K562 (cell line): ENCODE data around the gene NECTIN3. TPM values are rescaled to one million over a fixed set of nuclear protein-coding genes. Genes with fewer than 3 reads are reported as not detected.

Experiments used
- ATAC-seq: fragments of 200-7000 bp; cut with Tn5 transposase; 3 replicates; pipeline ENCODE4 v1.9.1; 2020; ENCODE audit warnings: moderate library complexity
- BruUV-seq: library from RNA; stranded (reverse); fragments of 400-500 nt; replicated peaks from 2 replicates; lab custom pipeline; 2021; lab: Mats Ljungman, UMichigan
- CTCF ChIA-PET: fragments of 300-600 bp; formaldehyde crosslinking; extraction: SDS; loops from one replicate; lab custom pipeline; 2021; ENCODE audit warnings: low intra/inter-chr PET ratio; lab: Yijun Ruan, JAX
- POLR2A ChIA-PET: fragments of 300-600, 350-650 bp; sonication (Branson Sonifier 250); formaldehyde crosslinking; extraction: SDS; loops from one replicate; lab custom pipeline; 2021; ENCODE audit warnings: antibody characterized with exemption, inconsistent platforms; lab: Yijun Ruan, JAX
- DNase-seq, 4 experiments: peaks; one replicate each; pipeline versions ENCODE4 v3.0.0 to v3.0.0-alpha.2; 2011 to 2018; ENCODE audit warnings: low spot score in 3 of 4, mixed read lengths in 3 of 4; ENCODE audit errors: extremely low read depth in 1 of 4
- FAIRE-seq: peaks from 2 replicates; lab custom pipeline; 2011; peaks lifted over from hg19 to GRCh38; lab: Jason Lieb, UNC
- H2AFZ ChIP-seq: 2 replicates; pipeline ENCODE4 v1.6.0; 2011; ENCODE audit warnings: low read depth, low read length, control low read depth, inconsistent platforms
- H3K27ac ChIP-seq: fragments of 200-600 bp; 3 replicates; pipeline ENCODE4 v1.8.0; 2011; ENCODE audit warnings: low read depth, mild to moderate bottlenecking, control low read depth, inconsistent platforms, low read length, moderate library complexity, mixed read lengths; ENCODE audit errors: extremely low read depth
- H3K27me3 ChIP-seq, 2 experiments: fragments of 300-600 bp in 1 of 2; 2 replicates in 1 of 2; 3 replicates in 1 of 2; pipeline versions ENCODE4 v1.6.0 to v1.8.0; 2011; ENCODE audit warnings: inconsistent platforms in 2 of 2, low read length in 2 of 2, mild to moderate bottlenecking in 1 of 2, mixed read lengths in 1 of 2, moderate library complexity in 1 of 2; ENCODE audit not compliant: control insufficient read depth in 2 of 2, insufficient read depth in 2 of 2
- H3K36me3 ChIP-seq: fragments of 300-600 bp; 3 replicates; pipeline ENCODE4 v1.8.0; 2011; ENCODE audit warnings: mild to moderate bottlenecking, low read length, inconsistent platforms; ENCODE audit not compliant: control insufficient read depth, insufficient read depth
- H3K4me1 ChIP-seq, 2 experiments: fragments of 200-600 bp in 1 of 2; replicated peaks in 1 of 2; 2 replicates in 1 of 2; 3 replicates in 1 of 2; pipeline versions ENCODE4 v1.5.1 to v1.8.0; 2011; ENCODE audit warnings: inconsistent platforms in 2 of 2, low read length in 2 of 2, mild to moderate bottlenecking in 1 of 2, mixed read lengths in 1 of 2, moderate library complexity in 1 of 2; ENCODE audit not compliant: control insufficient read depth in 2 of 2, insufficient read depth in 2 of 2
- H3K4me2 ChIP-seq: 2 replicates; pipeline ENCODE4 v1.6.1; 2011; ENCODE audit warnings: low read length, control low read depth, inconsistent platforms, mixed read lengths; ENCODE audit not compliant: insufficient read depth
- H3K4me3 ChIP-seq: fragments of 200-600 bp; sonication (generic), shearing (Covaris generic); 2 replicates; pipeline ENCODE4 v1.5.1; 2016; ENCODE audit warnings: control low read depth, inconsistent platforms
- H3K79me2 ChIP-seq: fragments of 200-600 bp; 3 replicates; pipeline ENCODE4 v1.8.0; 2011; ENCODE audit warnings: low read length, inconsistent platforms; ENCODE audit not compliant: control insufficient read depth, insufficient read depth
- H3K9ac ChIP-seq, 2 experiments: 2 replicates each; pipeline versions ENCODE4 v1.6.0 to v1.6.1; 2011; ENCODE audit warnings: low read depth in 2 of 2, low read length in 2 of 2, control low read depth in 1 of 2, inconsistent platforms in 1 of 2, mild to moderate bottlenecking in 1 of 2, mixed read lengths in 1 of 2; ENCODE audit not compliant: insufficient read depth in 1 of 2
- H3K9me1 ChIP-seq: one replicate; pipeline ENCODE4 v1.6.0; 2011; ENCODE audit warnings: inconsistent platforms, mild to moderate bottlenecking, low read length, moderate library complexity; ENCODE audit not compliant: control insufficient read depth, insufficient read depth
- H3K9me3 ChIP-seq: replicated peaks from 2 replicates; pipeline ENCODE4 v1.5.1; 2011; ENCODE audit warnings: low read depth, low read length, inconsistent platforms; ENCODE audit not compliant: control insufficient read depth, insufficient read depth
- H4K20me1 ChIP-seq: replicated peaks from 2 replicates; pipeline ENCODE4 v1.6.1; 2011; ENCODE audit warnings: low read length, inconsistent platforms, mixed read lengths; ENCODE audit not compliant: control insufficient read depth, insufficient read depth
- GABPB1 ChIP-seq: sonication (generic); formaldehyde crosslinking; IDR thresholded peaks from 2 replicates; pipeline ENCODE4 v1.8.0; 2022; ENCODE audit warnings: mild to moderate bottlenecking, missing genetic modification reagents
- GATA2 ChIP-seq: sonication (generic); formaldehyde crosslinking; IDR thresholded peaks from 2 replicates; pipeline ENCODE4 v1.4.0; 2020; ENCODE audit warnings: mild to moderate bottlenecking, missing genetic modification reagents
- KHSRP ChIP-seq: fragments of 450-650 bp; IDR thresholded peaks from 2 replicates; pipeline ENCODE4 v1.6.1; 2017
- MIER1 ChIP-seq: fragments of 450-650 bp; IDR thresholded peaks from 2 replicates; pipeline ENCODE4 v1.6.1; 2016; ENCODE audit warnings: antibody characterized with exemption, mild to moderate bottlenecking, low read depth
- ZNF445 ChIP-seq: fragments of 250-450 bp; sonication (Bioruptor Pico); IDR thresholded peaks from 2 replicates; pipeline ENCODE4 v1.4.0; 2020; ENCODE audit warnings: low read depth, mild to moderate bottlenecking, moderate library complexity
- WGBS: fragments of 100-300 bp; shearing (Covaris generic); methylation state at CpG from one replicate; pipeline ENCODE4 v1.1.6; 2016; ENCODE audit warnings: low coverage, mixed read lengths; ENCODE audit not compliant: insufficient coverage; ENCODE audit errors: missing lambda C conversion rate; 5-methylcytosine and 5-hydroxymethylcytosine counted together
- in situ Hi-C: fragments of 300-500 bp; cut with MboI; formaldehyde crosslinking; loops from 4 replicates; pipeline ENCODE4 v1.15.0; 2018; ENCODE audit warnings: inconsistent platforms, mixed read lengths
- intact Hi-C: fragments of 100-400 bp; cut with micrococcal nuclease; formaldehyde crosslinking; loops from 2 replicates; pipeline ENCODE4 v1.14.2; 2022
- polyA plus RNA-seq, 8 experiments: library from polyadenylated mRNA; depleted of rRNA in 4 of 8; stranded (reverse) in 5 of 8; unstranded in 3 of 8; fragments of >200 nt; fragmentation: Nextera tagmentation in 2 of 8; fragmentation: Illumina TruSeq in 1 of 8; extraction: Ambion mirVana in 2 of 8; extraction: Trizol in 1 of 8; gene quantifications; 2 replicates each; pipeline versions ENCODE4 v1.2.1 to v1.2.3, GENCODE V29; 2011 to 2014; ENCODE audit warnings: inconsistent platforms in 1 of 8, missing spikeins in 1 of 8
- total RNA-seq, 7 experiments: library from RNA; depleted of rRNA in 6 of 7; stranded (reverse); fragments of >200 nt in 6 of 7; fragmentation: Illumina TruSeq in 2 of 7; extraction: Trizol in 2 of 7; gene quantifications; 2 replicates each; pipeline versions ENCODE4 v1.2.1 to v1.2.3, GENCODE V29; 2011 to 2021; ENCODE audit warnings: low replicate concordance in 1 of 7
- TF ChIP-seq, protein P1 (sequence below): fragments of 250-450 bp; sonication (Bioruptor Pico); IDR thresholded peaks from 2 replicates; pipeline ENCODE4 v1.5.0; 2021

NECTIN3 gene
- total and polyA plus RNA-seq, 9 of the 15 experiments (the other 6 are each of a cell fraction or from before 2014, with no cell fraction given) = 0.16 TPM; not detected in 8

DNA sequence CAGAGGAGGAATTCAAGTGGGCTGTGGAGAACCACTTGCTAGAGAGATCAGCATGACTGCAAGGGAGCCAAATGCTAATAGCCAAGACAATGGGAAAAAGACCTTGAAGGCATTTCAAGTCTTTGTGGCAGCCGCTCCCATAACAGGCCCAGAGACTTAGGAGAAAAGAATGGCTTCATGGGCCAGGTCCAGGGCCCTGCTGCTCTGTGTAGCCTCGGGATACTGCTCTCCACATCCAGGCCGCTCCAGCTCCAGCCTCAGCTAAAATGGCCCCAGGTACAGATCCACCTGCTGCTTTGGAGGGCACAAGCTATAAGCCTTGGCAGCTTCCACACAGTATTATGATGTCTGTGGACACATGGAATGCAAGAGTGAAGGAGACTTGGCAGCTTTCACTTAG, 157.7 kb downstream of the NECTIN3 start:
- ChIA-PET CTCF (no interaction called here), POLR2A (no interaction called here)
- Histone ChIP-seq H3K27ac (no peak overlapping the region), H3K79me2 (no peaks in the 10 kb centered on the region), H3K9me3 (no peaks in the 10 kb centered on the region), H3K9me1 (no peaks in the 10 kb centered on the region), H3K4me1 (no peaks in the 10 kb centered on the region), H3K27me3 (no peaks in the 10 kb centered on the region), H3K4me3 (no peak overlapping the region), H3K9ac (no peak overlapping the region), H4K20me1 (no peaks in the 10 kb centered on the region), H2AFZ (no peak overlapping the region), H3K4me2 (no peak overlapping the region), H3K36me3 (no peaks in the 10 kb centered on the region)
- 0% methylated on average over 3 of the region's 3 CpGs for WGBS
- ATAC-seq (no peak), FAIRE-seq (no peak), DNase-seq (no peak)
- no peak for TF ChIP-seq KHSRP
- TF ChIP-seq GABPB1 (CRISPR knock-in tag) = no peak
- no peak for TF ChIP-seq GATA2 (CRISPR knock-in tag)
- TF ChIP-seq, protein P1, sequence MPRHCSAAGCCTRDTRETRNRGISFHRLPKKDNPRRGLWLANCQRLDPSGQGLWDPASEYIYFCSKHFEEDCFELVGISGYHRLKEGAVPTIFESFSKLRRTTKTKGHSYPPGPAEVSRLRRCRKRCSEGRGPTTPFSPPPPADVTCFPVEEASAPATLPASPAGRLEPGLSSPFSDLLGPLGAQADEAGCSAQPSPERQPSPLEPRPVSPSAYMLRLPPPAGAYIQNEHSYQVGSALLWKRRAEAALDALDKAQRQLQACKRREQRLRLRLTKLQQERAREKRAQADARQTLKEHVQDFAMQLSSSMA (CRISPR knock-in tag) = no peak
- no peak for TF ChIP-seq MIER1
- no peak for TF ChIP-seq ZNF445 (CRISPR knock-in tag)
- intact Hi-C loops (no loop called here), in situ Hi-C loops (no loop called here)
- no TSS peak for BruUV-seq
